H1 (cell line): ENCODE results near the gene TMEM30A. TPM values are rescaled to one million over a fixed set of nuclear protein-coding genes. Genes with fewer than 3 reads are reported as not detected.
A peak's percentile ranks its signal among the peaks of the same experiment; 100 is the strongest.

ENCODE experiments used
- CTCF ChIA-PET: fragments of 300-600 bp; sonication (Branson Sonifier 250); formaldehyde crosslinking; loops from one replicate; lab custom pipeline; 2021; ENCODE audit not compliant: partially characterized antibody; lab: Charles Lee
- POLR2A ChIA-PET: fragments of 300-600 bp; sonication (Branson Sonifier 250); formaldehyde crosslinking; loops from one replicate; lab custom pipeline; 2021; ENCODE audit warnings: inconsistent platforms; ENCODE audit not compliant: partially characterized antibody; lab: Charles Lee
- DNase-seq, 2 experiments: peaks; one replicate each; pipeline versions ENCODE4 v3.0.0 to v3.0.0-alpha.2; 2010 to 2022; ENCODE audit warnings: low spot score in 2 of 2, low read depth in 1 of 2, mixed read lengths in 1 of 2
- FAIRE-seq: peaks from 2 replicates; lab custom pipeline; 2011; peaks lifted over from hg19 to GRCh38; lab: Jason Lieb, UNC
- H2AFZ ChIP-seq: 2 replicates; pipeline ENCODE4 v1.8.1; 2012; ENCODE audit warnings: low read length, inconsistent platforms
- H2AK5ac ChIP-seq: 2 replicates; pipeline ENCODE4 v1.6.1; 2013; ENCODE audit warnings: low read depth, low read length
- H2BK120ac ChIP-seq: replicated peaks from 2 replicates; pipeline ENCODE3; 2013; ENCODE audit warnings: low read depth, low read length, inconsistent platforms
- H2BK12ac ChIP-seq: 2 replicates; pipeline ENCODE4 v1.6.1; 2013; ENCODE audit warnings: low read depth, low read length
- H2BK15ac ChIP-seq: 2 replicates; pipeline ENCODE4 v1.6.1; 2013; ENCODE audit warnings: low read length
- H2BK20ac ChIP-seq: 2 replicates; pipeline ENCODE4 v1.6.1; 2013; ENCODE audit warnings: low read length
- H2BK5ac ChIP-seq: 2 replicates; pipeline ENCODE4 v1.6.1; 2013; ENCODE audit warnings: low read depth, low read length
- H3K14ac ChIP-seq: 2 replicates; pipeline ENCODE4 v1.6.1; 2013; ENCODE audit warnings: inconsistent platforms; ENCODE audit not compliant: insufficient read length
- H3K18ac ChIP-seq: 2 replicates; pipeline ENCODE4 v1.6.1; 2013; ENCODE audit warnings: low read length; ENCODE audit errors: extremely low read depth
- H3K23ac ChIP-seq: 2 replicates; pipeline ENCODE4 v1.6.1; 2013; ENCODE audit warnings: inconsistent platforms; ENCODE audit not compliant: insufficient read length
- H3K23me2 ChIP-seq: 2 replicates; pipeline ENCODE4 v1.6.1; 2013; ENCODE audit warnings: low read depth, low read length
- H3K27ac ChIP-seq: 2 replicates; pipeline ENCODE4 v1.6.1; 2011; ENCODE audit warnings: low read depth, low read length, inconsistent platforms
- H3K27me3 ChIP-seq, 4 experiments: replicated peaks in 1 of 4; 1 replicate in 1 of 4; 2 replicates in 3 of 4; pipeline versions ENCODE4 v1.6.1 to v1.8.1; 2011 to 2013; ENCODE audit warnings: low read length in 3 of 4, mild to moderate bottlenecking in 3 of 4, inconsistent platforms in 2 of 4, mixed read lengths in 2 of 4, moderate library complexity in 1 of 4; ENCODE audit not compliant: control insufficient read depth in 3 of 4, insufficient read depth in 3 of 4; ENCODE audit errors: extremely low read depth in 1 of 4
- H3K36me3 ChIP-seq, 4 experiments: 2 replicates each; pipeline versions ENCODE4 v1.6.1 to v1.8.1; 2011 to 2013; ENCODE audit warnings: mild to moderate bottlenecking in 4 of 4, low read length in 3 of 4, moderate library complexity in 2 of 4, control low read depth in 1 of 4, inconsistent platforms in 1 of 4; ENCODE audit not compliant: insufficient read depth in 4 of 4, control insufficient read depth in 2 of 4
- H3K4ac ChIP-seq: replicated peaks from 2 replicates; pipeline ENCODE3; 2013; ENCODE audit warnings: low read length, low read depth, mixed read lengths, inconsistent platforms; ENCODE audit not compliant: insufficient read length
- H3K4me1 ChIP-seq, 4 experiments: replicated peaks in 1 of 4; 1 replicate in 1 of 4; 2 replicates in 3 of 4; pipeline versions ENCODE4 v1.6.1 to v1.8.1; 2011 to 2013; ENCODE audit warnings: low read length in 3 of 4, inconsistent platforms in 2 of 4, mixed read lengths in 1 of 4; ENCODE audit not compliant: insufficient read depth in 4 of 4, control insufficient read depth in 3 of 4
- H3K4me2 ChIP-seq, 2 experiments: 2 replicates each; pipeline versions ENCODE4 v1.6.1 to v1.8.1; 2011 to 2013; ENCODE audit warnings: low read depth in 2 of 2, low read length in 2 of 2, control low read depth in 1 of 2, inconsistent platforms in 1 of 2, mild to moderate bottlenecking in 1 of 2; ENCODE audit not compliant: insufficient read depth in 1 of 2
- H3K4me3 ChIP-seq, 4 experiments: fragments of 200-600, 300-600 bp in 1 of 4; sonication (generic), shearing (Covaris generic), sonication (Bioruptor Twin) in 1 of 4; 2 replicates each; pipeline versions ENCODE4 v1.5.1 to v1.8.1; 2011 to 2016; ENCODE audit warnings: low read length in 4 of 4, low read depth in 3 of 4, control low read depth in 2 of 4, inconsistent platforms in 2 of 4, mild to moderate bottlenecking in 2 of 4, mixed read lengths in 1 of 4, moderate library complexity in 1 of 4; ENCODE audit not compliant: insufficient read depth in 2 of 4; ENCODE audit errors: extremely low read depth in 1 of 4
- H3K56ac ChIP-seq: replicated peaks from 2 replicates; pipeline ENCODE3; 2013; ENCODE audit warnings: low read depth, mild to moderate bottlenecking, mixed read lengths, low read length, inconsistent platforms; ENCODE audit not compliant: insufficient read length
- H3K79me1 ChIP-seq: 2 replicates; pipeline ENCODE4 v1.6.1; 2013; ENCODE audit warnings: low read depth, low read length, control low read depth
- H3K79me2 ChIP-seq, 2 experiments: 2 replicates each; pipeline versions ENCODE4 v1.6.1 to v1.8.1; 2012 to 2013; ENCODE audit warnings: low read length in 2 of 2, mild to moderate bottlenecking in 2 of 2, inconsistent platforms in 1 of 2; ENCODE audit not compliant: insufficient read depth in 2 of 2, control insufficient read depth in 1 of 2
- H3K9ac ChIP-seq, 4 experiments: replicated peaks in 1 of 4; 1 replicate in 1 of 4; 2 replicates in 3 of 4; pipeline versions ENCODE4 v1.6.1 to v1.8.1; 2011 to 2013; ENCODE audit warnings: low read depth in 3 of 4, low read length in 3 of 4, control low read depth in 2 of 4, mild to moderate bottlenecking in 2 of 4, moderate library complexity in 2 of 4, inconsistent platforms in 1 of 4; ENCODE audit errors: extremely low read depth in 1 of 4
- H3K9me3 ChIP-seq, 2 experiments: 2 replicates each; pipeline versions ENCODE4 v1.6.1 to v1.8.1; 2012 to 2013; ENCODE audit warnings: mild to moderate bottlenecking in 2 of 2, moderate library complexity in 2 of 2, control low read depth in 1 of 2, inconsistent platforms in 1 of 2, low read depth in 1 of 2, low read length in 1 of 2, mixed read lengths in 1 of 2; ENCODE audit not compliant: insufficient read depth in 2 of 2
- H4K20me1 ChIP-seq, 2 experiments: replicated peaks in 1 of 2; 2 replicates each; pipeline versions ENCODE3 to v1.8.1; 2011 to 2013; ENCODE audit warnings: inconsistent platforms in 2 of 2, low read length in 2 of 2, mild to moderate bottlenecking in 1 of 2; ENCODE audit not compliant: insufficient read depth in 2 of 2, control insufficient read depth in 1 of 2
- H4K5ac ChIP-seq: 2 replicates; pipeline ENCODE4 v1.6.1; 2013; ENCODE audit warnings: low read length, low read depth, mixed read lengths, inconsistent platforms; ENCODE audit not compliant: insufficient read length
- H4K8ac ChIP-seq: 2 replicates; pipeline ENCODE4 v1.8.0; 2013; ENCODE audit warnings: mild to moderate bottlenecking, moderate library complexity, low read length, inconsistent platforms; ENCODE audit not compliant: insufficient read depth; ENCODE audit errors: extremely low read depth
- H4K91ac ChIP-seq: replicated peaks from 2 replicates; pipeline ENCODE3; 2013; ENCODE audit warnings: low read length, mixed read lengths, inconsistent platforms; ENCODE audit not compliant: insufficient read length
- ATF3 ChIP-seq: IDR thresholded peaks from 2 replicates; pipeline ENCODE4 v1.6.1; 2011; ENCODE audit warnings: low read depth, mild to moderate bottlenecking, low read length; ENCODE audit not compliant: insufficient read depth
- MAX ChIP-seq: IDR thresholded peaks from 2 replicates; pipeline ENCODE4 v1.6.1; 2012; ENCODE audit warnings: inconsistent platforms
- POU5F1 ChIP-seq: IDR thresholded peaks from 2 replicates; pipeline ENCODE4 v1.6.1; 2011; ENCODE audit warnings: low read depth, mild to moderate bottlenecking, low read length, moderate library complexity
- RAD21 ChIP-seq, 2 experiments: IDR thresholded peaks in 1 of 2; conservative IDR thresholded peaks in 1 of 2; 2 replicates each; pipeline ENCODE4 v1.6.1; 2011; ENCODE audit warnings: low read depth in 2 of 2, low read length in 2 of 2, improper control_type of control experiment in 1 of 2, inconsistent platforms in 1 of 2, mild to moderate bottlenecking in 1 of 2, moderate library complexity in 1 of 2
- SP4 ChIP-seq: IDR thresholded peaks from 2 replicates; pipeline ENCODE4 v1.6.1; 2012; ENCODE audit warnings: low read length, inconsistent platforms
- WGBS, 2 experiments: shearing (Covaris generic) in 1 of 2; methylation state at CpG; one replicate each; pipeline versions ENCODE4 v1.1.6 to v1.1.7; 2013 to 2015; ENCODE audit warnings: low lambda C conversion rate in 2 of 2, mixed read lengths in 2 of 2, inconsistent platforms in 1 of 2, low coverage in 1 of 2, missing lambda C conversion rate in 1 of 2; ENCODE audit not compliant: insufficient replicate concordance in 2 of 2, insufficient coverage in 1 of 2, insufficient read length in 1 of 2; ENCODE audit errors: extremely low coverage in 1 of 2, missing lambda C conversion rate in 1 of 2; 5-methylcytosine and 5-hydroxymethylcytosine counted together
- polyA plus RNA-seq, 7 experiments: library from polyadenylated mRNA; depleted of rRNA in 3 of 7; stranded (reverse) in 5 of 7; unstranded in 2 of 7; fragments of >200 nt in 5 of 7; fragments of 200-250 nt in 2 of 7; gene quantifications; 1 replicate in 5 of 7; 2 replicates in 1 of 7; 4 replicates in 1 of 7; pipeline versions ENCODE4 v1.2.1 to v1.2.3, GENCODE V29; 2011 to 2013; ENCODE audit warnings: missing spikeins in 2 of 7, mixed read lengths in 2 of 7
- total RNA-seq: library from RNA; stranded (reverse); fragmentation: NEBNext Ultra II Directional; extraction: Animal tissue kit (Norgen Biotek cat#: 25700); gene quantifications from 2 replicates; pipeline ENCODE4 v1.2.1, GENCODE V29; 2021
- TF ChIP-seq, protein P1 (sequence below), 3 experiments: IDR thresholded peaks; 1 replicate in 2 of 3; 2 replicates in 1 of 3; pipeline versions ENCODE4 v1.5.1 to v1.6.1; 2011; ENCODE audit warnings: low read length in 3 of 3, mild to moderate bottlenecking in 3 of 3, inconsistent platforms in 2 of 3, low read depth in 1 of 3, moderate library complexity in 1 of 3; ENCODE audit not compliant: insufficient read depth in 1 of 3; ENCODE audit errors: control extremely low read depth in 1 of 3

Gene TMEM30A
- total and polyA plus RNA-seq, 2 of the 8 experiments (the other 6 are each of a cell fraction or from before 2014, with no cell fraction given), result 10.5 to 71.0 TPM

- CTCF ChIA-PET, result interaction anchor here (0.6 to 11.0 kb wide), 24 partner anchors 11 to 1466 kb away, joined by 3 to 104 read pairs (median 5); no protein-coding TSS in a partner anchor
- POLR2A ChIA-PET, result interaction anchor here (0.8 to 1.2 kb wide), 3 partner anchors 30 to 396 kb away, joined by 3 to 4 read pairs (median 3); partner anchors contain the start of gene SENP6
- DNase-seq, result peak in 1 of 2 experiments; percentile 74
- TF ChIP-seq SP4 (no peak), ATF3 (no peak), MAX (peak; percentile 17; the same call in 1 of the 2 replicates), POU5F1 (no peak), RAD21 (IDR thresholded peaks at IDR 0.05 in 1 of 2, conservative IDR thresholded peaks at IDR 0.05 in 1 of 2; ENCODE audit: low read depth in 2 of 2, low read length in 2 of 2) (no peak)
- TF ChIP-seq, protein P1, sequence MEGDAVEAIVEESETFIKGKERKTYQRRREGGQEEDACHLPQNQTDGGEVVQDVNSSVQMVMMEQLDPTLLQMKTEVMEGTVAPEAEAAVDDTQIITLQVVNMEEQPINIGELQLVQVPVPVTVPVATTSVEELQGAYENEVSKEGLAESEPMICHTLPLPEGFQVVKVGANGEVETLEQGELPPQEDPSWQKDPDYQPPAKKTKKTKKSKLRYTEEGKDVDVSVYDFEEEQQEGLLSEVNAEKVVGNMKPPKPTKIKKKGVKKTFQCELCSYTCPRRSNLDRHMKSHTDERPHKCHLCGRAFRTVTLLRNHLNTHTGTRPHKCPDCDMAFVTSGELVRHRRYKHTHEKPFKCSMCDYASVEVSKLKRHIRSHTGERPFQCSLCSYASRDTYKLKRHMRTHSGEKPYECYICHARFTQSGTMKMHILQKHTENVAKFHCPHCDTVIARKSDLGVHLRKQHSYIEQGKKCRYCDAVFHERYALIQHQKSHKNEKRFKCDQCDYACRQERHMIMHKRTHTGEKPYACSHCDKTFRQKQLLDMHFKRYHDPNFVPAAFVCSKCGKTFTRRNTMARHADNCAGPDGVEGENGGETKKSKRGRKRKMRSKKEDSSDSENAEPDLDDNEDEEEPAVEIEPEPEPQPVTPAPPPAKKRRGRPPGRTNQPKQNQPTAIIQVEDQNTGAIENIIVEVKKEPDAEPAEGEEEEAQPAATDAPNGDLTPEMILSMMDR (IDR thresholded peaks at IDR 0.05; ENCODE audit: control extremely low read depth in 1 of 3, insufficient read depth in 1 of 3, low read depth in 1 of 3, low read length in 3 of 3), result no peak
Observed at GRCh38 chr6:75204959-75205775, 79.4 kb downstream of the TMEM30A start.

More at GRCh38 chr6:75204959-75205775, 79.4 kb downstream of the TMEM30A start:
- peaks cover 45% of the 10 kb centered on the region for H3K23me2 ChIP-seq
- H2BK120ac ChIP-seq, result no peak overlapping the region
- no peak overlapping the region for H3K4ac ChIP-seq
- H2BK20ac ChIP-seq, result no peak overlapping the region
- H2BK12ac ChIP-seq, result peak overlapping the region; percentile 65; the same call in 1 of the 2 replicates
- no peaks in the 10 kb centered on the region for H3K79me1 ChIP-seq
- no peak overlapping the region for H3K23ac ChIP-seq
- peak overlapping the region; percentile 94 for H2AFZ ChIP-seq
- H3K9me3 ChIP-seq, result no peaks in the 10 kb centered on the region
- H3K27me3 ChIP-seq, result peaks cover 40 to 80% (median 72%) of the 10 kb centered on the region in 4 experiments
- peaks cover 0 to 2% of the 10 kb centered on the region in 2 experiments for H4K20me1 ChIP-seq
- no peaks in the 10 kb centered on the region for H3K79me2 ChIP-seq
- no peak overlapping the region for H2AK5ac ChIP-seq
- peak overlapping the region; percentile 55 to 77 (median 66) for H3K4me3 ChIP-seq
- peak overlapping the region in 1 of 4 experiments; percentile 1; a peak in 1 of 7 replicates for H3K9ac ChIP-seq
- no peak overlapping the region; the same call in 1 of the 2 replicates for H3K18ac ChIP-seq
- no peak overlapping the region for H2BK5ac ChIP-seq
- H3K4me2 ChIP-seq, result peak overlapping the region; percentile 97 to 99
- H3K36me3 ChIP-seq, result no peaks in the 10 kb centered on the region
- H2BK15ac ChIP-seq, result peak overlapping the region; percentile 41; the same call in 1 of the 2 replicates
- no peak overlapping the region for H4K91ac ChIP-seq
- WGBS, 2 experiments, result 2% methylated on average over 47 of the region's 47 CpGs; no CpG with 5 or more reads in 1 of the 2 experiments
- no peak overlapping the region for H3K14ac ChIP-seq
- no peak for FAIRE-seq
- no peak overlapping the region for H4K5ac ChIP-seq
- no peak overlapping the region for H3K56ac ChIP-seq
- H3K4me1 ChIP-seq, result peaks cover 0 to 29% (median 9%) of the 10 kb centered on the region in 4 experiments; a peak in 4 of 7 replicates
- H4K8ac ChIP-seq, result no peak overlapping the region
- no peak overlapping the region for H3K27ac ChIP-seq
